ENCODE results near the gene PACSIN3.
"Not testable (repeated sequence)": the region's sequence is repeated elsewhere in the genome, so short reads cannot be mapped to it uniquely, and the experiment has no call there.

Gene PACSIN3

DNA sequence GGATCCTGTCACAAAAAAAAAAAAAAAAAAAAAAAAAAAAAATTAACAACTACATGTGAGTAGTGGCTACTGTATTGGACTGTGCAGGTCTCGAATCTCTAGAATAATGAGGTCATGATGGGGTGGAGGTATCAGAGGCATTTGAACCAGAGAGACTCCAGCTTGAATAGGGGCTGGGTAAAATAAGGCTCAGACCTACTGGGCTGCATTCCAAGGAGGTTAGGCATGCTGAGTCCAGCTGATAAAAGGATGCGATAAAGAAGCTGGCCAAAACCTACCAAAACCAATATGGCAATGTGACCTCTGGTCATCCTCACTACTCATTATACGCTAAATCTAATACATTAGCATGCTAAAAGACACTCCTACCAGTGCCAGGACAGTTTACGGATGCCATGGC lies 5.9 kb upstream of the PACSIN3 start:
- DNase-seq (ENCODE audit: low read depth): no peak

DNA sequence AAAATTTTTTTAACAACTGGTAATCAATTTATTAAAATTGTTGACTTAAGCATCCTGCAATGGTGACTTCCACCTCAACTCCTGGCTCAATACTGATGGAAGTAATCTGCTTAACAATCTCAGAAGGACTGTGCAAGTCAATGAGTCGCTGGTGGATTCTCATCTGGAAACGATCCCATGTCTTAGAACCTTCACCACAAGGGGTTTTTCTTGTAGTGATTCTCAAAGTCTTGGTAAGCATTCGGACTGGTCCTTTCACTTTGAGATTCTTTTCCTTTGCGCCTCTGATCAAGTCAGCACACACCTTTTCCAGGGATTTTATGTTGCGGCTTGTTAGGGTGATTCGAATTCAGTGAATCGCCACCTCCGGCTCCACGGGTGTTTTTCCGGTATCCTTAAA lies 4.9 kb upstream of the PACSIN3 start:
- DNase-seq (ENCODE audit: low read depth): not testable (repeated sequence)

DNA sequence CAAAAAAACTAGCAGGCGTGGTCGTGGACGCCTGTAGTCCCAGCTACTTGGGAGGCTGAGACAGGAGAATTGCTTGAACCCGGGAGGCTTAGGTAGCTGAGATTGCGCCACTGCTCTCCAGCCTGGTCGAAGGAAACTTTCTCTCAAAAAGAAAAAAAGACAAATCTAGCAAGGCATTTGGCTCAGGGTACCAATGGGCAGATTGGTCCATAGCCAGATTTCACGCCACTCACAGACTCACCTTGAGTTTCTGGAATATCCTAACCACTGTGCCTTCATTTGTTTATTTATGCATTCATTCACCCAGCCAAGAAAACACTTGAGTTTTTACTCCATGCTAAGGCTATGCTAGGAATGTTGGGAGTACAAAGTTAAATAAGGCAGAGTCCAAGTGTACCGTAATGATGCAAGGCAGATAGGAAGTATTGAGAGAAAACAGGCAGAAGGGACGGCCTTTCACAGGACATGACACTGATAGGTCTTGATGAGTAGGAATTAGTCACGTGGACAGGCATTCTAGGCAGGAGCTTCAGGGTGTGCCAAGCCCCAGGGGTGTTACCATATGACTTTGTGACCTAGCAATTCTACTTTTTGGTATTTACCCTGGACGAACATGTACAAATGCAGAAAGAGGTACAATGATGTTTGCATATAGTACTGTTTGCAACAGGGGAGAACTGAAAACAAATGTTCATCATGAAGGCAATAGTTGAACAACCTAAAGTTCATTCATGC lies 3.0 kb upstream of the PACSIN3 start:
- DNase-seq (ENCODE audit: low read depth): peak; percentile 93

DNA sequence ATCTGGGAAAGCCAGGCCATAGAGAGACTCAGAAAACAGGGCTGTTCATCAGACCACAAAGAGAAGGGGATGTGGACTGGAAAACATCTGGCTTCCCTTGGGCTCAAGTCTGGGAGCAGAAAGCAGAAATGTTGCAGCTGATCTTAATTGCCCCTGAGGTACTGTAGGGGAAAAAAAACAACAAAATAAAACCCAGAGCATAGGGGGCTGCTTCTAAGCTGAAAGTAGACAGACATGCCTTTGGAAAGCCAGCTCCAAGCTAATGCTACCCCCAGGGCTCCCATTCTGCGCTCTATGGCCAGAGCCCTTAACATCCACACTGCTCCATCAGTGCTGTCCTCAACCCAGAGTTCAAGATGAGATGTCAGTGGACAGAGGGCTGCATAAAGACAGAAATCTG lies 2.0 kb upstream of the PACSIN3 start:
- no peak for DNase-seq (ENCODE audit: low read depth)

- no peak for DNase-seq (ENCODE audit: low read depth)
These were observed 1.5 kb upstream of the PACSIN3 start for GRCh38 chr11:47187723-47188122.

- peak; percentile 39 for DNase-seq (ENCODE audit: low read depth)
These were observed 764 bp upstream of the PACSIN3 start for GRCh38 chr11:47186700-47187695.

- peak; percentile 52 for DNase-seq (ENCODE audit: low read depth)
These were observed 744 bp downstream of the PACSIN3 start for GRCh38 chr11:47185305-47186075.

GRCh38 chr11:47184711-47185304 lies 1.4 kb downstream of the PACSIN3 start:
- DNase-seq (ENCODE audit: low read depth): no peak

GRCh38 chr11:47183969-47184368 lies 2.3 kb downstream of the PACSIN3 start:
- DNase-seq (ENCODE audit: low read depth): no peak

GRCh38 chr11:47183031-47183856 lies 3.0 kb downstream of the PACSIN3 start:
- no peak for DNase-seq (ENCODE audit: low read depth)

DNA sequence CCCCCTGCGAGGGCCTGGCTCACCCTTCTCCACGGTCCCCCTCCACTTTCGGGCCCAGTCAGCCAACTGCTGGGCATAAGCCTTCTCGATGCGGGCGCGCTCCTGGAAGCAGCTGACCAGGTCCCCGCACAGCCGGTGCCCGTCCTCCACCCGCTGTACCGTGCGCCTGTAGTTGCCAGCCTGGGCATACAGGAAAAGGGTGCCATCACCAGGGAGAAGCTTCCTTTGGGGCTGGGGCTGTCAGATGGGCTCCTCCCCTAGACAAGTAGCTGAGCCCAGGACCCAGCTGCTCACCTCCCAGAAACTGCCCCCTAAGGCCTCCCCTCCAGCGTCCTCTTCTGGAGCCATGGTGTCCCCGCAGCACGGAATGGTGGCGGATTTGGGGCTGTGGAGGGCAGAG lies 3.9 kb downstream of the PACSIN3 start:
- DNase-seq (ENCODE audit: low read depth): no peak

DNA sequence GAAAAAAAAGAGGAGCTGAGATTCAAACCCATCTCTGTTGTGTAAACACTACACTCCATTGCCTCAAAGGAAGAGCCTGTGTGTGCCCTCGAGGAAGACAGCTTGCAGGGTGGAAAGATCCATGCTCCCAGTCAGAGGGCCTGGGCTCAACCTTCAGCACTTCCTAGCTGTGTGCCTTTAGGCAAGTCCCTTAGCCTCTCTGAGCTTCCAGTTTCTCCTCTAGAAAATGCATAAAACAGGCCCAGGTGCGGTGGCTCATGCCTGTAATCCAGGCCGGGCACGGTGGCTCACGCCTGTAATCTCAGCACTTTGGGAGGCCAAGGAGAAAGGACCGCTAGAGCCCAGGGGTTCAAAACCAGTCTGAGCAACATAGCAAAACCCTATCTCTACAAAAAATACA lies 5.0 kb downstream of the PACSIN3 start:
- DNase-seq (ENCODE audit: low read depth): no peak

GRCh38 chr11:47180006-47180787 lies 6.0 kb downstream of the PACSIN3 start:
- DNase-seq (ENCODE audit: low read depth): no peak

GRCh38 chr11:47179655-47179991 lies 6.6 kb downstream of the PACSIN3 start:
- no peak for DNase-seq (ENCODE audit: low read depth)

GRCh38 chr11:47178737-47179654 lies 7.2 kb downstream of the PACSIN3 start:
- DNase-seq (ENCODE audit: low read depth): no peak

DNA sequence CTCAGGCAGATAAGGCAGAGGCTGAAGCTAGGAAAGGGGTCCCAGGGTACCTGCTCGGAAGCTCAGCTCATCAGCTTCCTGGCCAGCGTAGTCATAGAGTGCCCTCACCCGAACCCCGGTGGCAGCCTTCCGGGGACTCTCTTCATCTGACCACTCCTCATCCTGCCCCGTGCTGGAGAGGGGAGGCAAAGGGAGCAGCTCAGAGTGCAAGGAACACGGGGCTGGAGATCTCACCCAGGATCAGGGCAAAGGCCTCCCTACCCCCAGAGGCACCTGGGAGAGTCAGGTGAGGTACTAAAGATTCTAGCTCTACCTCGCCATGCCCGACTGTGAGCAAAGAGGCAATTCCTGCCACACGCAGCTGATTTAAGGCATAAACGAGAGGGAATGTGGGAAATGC lies 7.9 kb downstream of the PACSIN3 start:
- no peak for DNase-seq (ENCODE audit: low read depth)

- DNase-seq (ENCODE audit: low read depth): no peak
These were observed 8.4 kb downstream of the PACSIN3 start for GRCh38 chr11:47177846-47178245.

DNA sequence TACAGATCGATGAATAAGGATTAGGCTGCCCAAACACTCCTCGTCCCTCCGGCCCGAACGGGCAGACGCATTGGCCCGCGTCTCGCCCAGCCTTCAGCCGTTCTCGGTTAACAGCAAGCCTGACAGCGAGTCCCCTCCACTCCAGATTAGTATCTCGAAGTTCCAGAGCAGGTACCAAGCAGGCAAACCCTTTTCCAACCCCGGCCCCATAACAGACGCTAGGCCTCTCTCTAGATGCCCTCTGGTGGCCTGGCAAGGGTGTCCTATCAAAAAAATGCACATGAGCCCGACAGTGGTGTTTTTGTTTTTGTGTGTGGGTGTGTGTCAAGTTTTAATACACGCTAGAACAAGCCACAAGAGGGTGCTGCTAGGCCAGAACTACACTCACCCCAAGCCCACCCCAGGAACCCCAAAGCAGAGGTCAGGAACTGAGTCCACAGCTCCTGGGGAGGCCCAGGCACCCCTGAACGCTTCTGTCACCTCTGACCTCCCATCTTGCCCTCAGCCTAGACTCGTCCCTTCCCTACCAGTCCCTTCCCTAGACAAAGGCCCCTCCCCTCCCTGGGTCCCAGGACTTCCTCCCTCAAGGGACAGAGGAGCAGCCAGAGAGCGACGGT lies 8.9 kb downstream of the PACSIN3 start:
- peak; percentile 77 for DNase-seq (ENCODE audit: low read depth)

Measured in fibroblast of gingiva (primary cell).